Measurements from ENCODE around the gene HIP1. TPM values are rescaled to one million over a fixed set of nuclear protein-coding genes. Genes with fewer than 3 reads are reported as not detected.
A peak's percentile ranks its signal among the peaks of the same experiment; 100 is the strongest.

HIP1 gene
- total and polyA plus RNA-seq, 2 donors from 2014 or later, result 11.2 to 50.1 TPM

- DNase-seq, result no peak
- H3K4me3 ChIP-seq (ENCODE audit: low read length in 3 of 3), result no peak overlapping the region
- H3K27ac ChIP-seq (ENCODE audit: low read depth in 2 of 2, low read length in 2 of 2), result no peak overlapping the region
- H3K36me3 ChIP-seq (ENCODE audit: control insufficient read depth in 2 of 3, insufficient read depth in 3 of 3, low read length in 3 of 3), result no peaks in the 10 kb centered on the region
- no peak overlapping the region for H3K9ac ChIP-seq (ENCODE audit: low read length in 3 of 3)
- peaks cover 0 to 8% (median 0%) of the 10 kb centered on the region in 3 donors for H3K4me1 ChIP-seq (ENCODE audit: control insufficient read depth in 2 of 3, insufficient read depth in 2 of 3, low read depth in 1 of 3, low read length in 3 of 3)
- FAIRE-seq, result no peak
- H3K27me3 ChIP-seq (ENCODE audit: control insufficient read depth, insufficient read depth, low read length), result no peaks in the 10 kb centered on the region
- TF ChIP-seq CTCF (IDR thresholded peaks at IDR 0.05; ENCODE audit: borderline replicate concordance, extremely low read depth, insufficient read depth), result no peak
- no peaks in the 10 kb centered on the region for H3K9me3 ChIP-seq (ENCODE audit: control insufficient read depth in 2 of 3, insufficient read depth in 1 of 3, low read length in 3 of 3)
- intact Hi-C loops (cut with DNase I), result no loop called here
Measured at GRCh38 chr7:75619636-75620035, 119.1 kb downstream of the HIP1 start.

GRCh38 chr7:75617634-75618234 lies 121.0 kb downstream of the HIP1 start:
- Histone ChIP-seq H3K9ac (ENCODE audit: low read length in 3 of 3) (no peak overlapping the region), H3K36me3 (ENCODE audit: control insufficient read depth in 2 of 3, insufficient read depth in 3 of 3, low read length in 3 of 3) (no peaks in the 10 kb centered on the region), H3K9me3 (ENCODE audit: control insufficient read depth in 2 of 3, insufficient read depth in 1 of 3, low read length in 3 of 3) (no peaks in the 10 kb centered on the region), H3K27me3 (ENCODE audit: control insufficient read depth, insufficient read depth, low read length) (no peaks in the 10 kb centered on the region), H3K4me1 (ENCODE audit: control insufficient read depth in 2 of 3, insufficient read depth in 2 of 3, low read depth in 1 of 3, low read length in 3 of 3) (no peaks in the 10 kb centered on the region), H3K27ac (ENCODE audit: low read depth in 2 of 2, low read length in 2 of 2) (no peak overlapping the region), H3K4me3 (ENCODE audit: low read length in 3 of 3) (no peak overlapping the region)
- DNase-seq (peak in 2 of 5 donors; percentile 12 to 81), FAIRE-seq (no peak)
- intact Hi-C loops (cut with DNase I), result no loop called here
- no peak for TF ChIP-seq CTCF (IDR thresholded peaks at IDR 0.05; ENCODE audit: borderline replicate concordance, extremely low read depth, insufficient read depth)

- Histone ChIP-seq H3K4me1 (ENCODE audit: control insufficient read depth in 2 of 3, insufficient read depth in 2 of 3, low read depth in 1 of 3, low read length in 3 of 3) (peaks cover 0 to 3% (median 0%) of the 10 kb centered on the region in 3 donors), H3K9me3 (ENCODE audit: control insufficient read depth in 2 of 3, insufficient read depth in 1 of 3, low read length in 3 of 3) (no peaks in the 10 kb centered on the region), H3K36me3 (ENCODE audit: control insufficient read depth in 2 of 3, insufficient read depth in 3 of 3, low read length in 3 of 3) (no peaks in the 10 kb centered on the region), H3K27ac (ENCODE audit: low read depth in 2 of 2, low read length in 2 of 2) (no peak overlapping the region), H3K27me3 (ENCODE audit: control insufficient read depth, insufficient read depth, low read length) (no peaks in the 10 kb centered on the region), H3K9ac (ENCODE audit: low read length in 3 of 3) (no peak overlapping the region), H3K4me3 (ENCODE audit: low read length in 3 of 3) (no peak overlapping the region)
- TF ChIP-seq CTCF (IDR thresholded peaks at IDR 0.05; ENCODE audit: borderline replicate concordance, extremely low read depth, insufficient read depth), result no peak
- FAIRE-seq (no peak), DNase-seq (no peak)
- intact Hi-C loops (cut with DNase I), result no loop called here
Measured at GRCh38 chr7:75616421-75617167, 122.1 kb downstream of the HIP1 start.

All from kidney (tissue), 14 donors.